Stimulated activated CD8-positive, alpha-beta memory T cell treated with anti-CD3 and anti-CD28 coated beads, Interleukin-7, amount 100 ng/mL, for 4 hours (primary cell): ENCODE results near the gene ARVCF.

ENCODE experiments used
- DNase-seq, 2 donors: peaks; one replicate each; pipeline ENCODE4 v3.0.0-alpha.2; 2020; ENCODE audit warnings: low read depth in 2 of 2

Gene ARVCF

GRCh38 chr22:20017622-20017958, 967 bp upstream of the ARVCF start:
- DNase-seq = no peak

GRCh38 chr22:20015971-20016733, 471 bp downstream of the ARVCF start:
- peak in 1 of 2 donors; percentile 13 for DNase-seq

- DNase-seq = no peak
Measured at GRCh38 chr22:20015187-20015625, 1.4 kb downstream of the ARVCF start.

GRCh38 chr22:20014526-20015186, 2.0 kb downstream of the ARVCF start:
- no peak for DNase-seq

- DNase-seq = peak in 1 of 2 donors; percentile 26
Measured at GRCh38 chr22:20013382-20013871, 3.2 kb downstream of the ARVCF start.

GRCh38 chr22:20012741-20013331, 3.8 kb downstream of the ARVCF start:
- DNase-seq = no peak

- DNase-seq = no peak
Measured at GRCh38 chr22:20011993-20012740, 4.5 kb downstream of the ARVCF start.

GRCh38 chr22:20011123-20011992, 5.3 kb downstream of the ARVCF start:
- DNase-seq = no peak

- DNase-seq = no peak
Measured at GRCh38 chr22:20010307-20011122, 6.1 kb downstream of the ARVCF start.

- no peak for DNase-seq
Measured at GRCh38 chr22:20009582-20010306, 6.9 kb downstream of the ARVCF start.

GRCh38 chr22:20009018-20009491, 7.6 kb downstream of the ARVCF start:
- DNase-seq = no peak

GRCh38 chr22:20008221-20008995, 8.2 kb downstream of the ARVCF start:
- DNase-seq = no peak

- no peak for DNase-seq
Measured at GRCh38 chr22:20004464-20004863, 12.2 kb downstream of the ARVCF start.

GRCh38 chr22:20003304-20003703, 13.3 kb downstream of the ARVCF start:
- no peak for DNase-seq

GRCh38 chr22:20002636-20003035, 14.0 kb downstream of the ARVCF start:
- DNase-seq = no peak

GRCh38 chr22:20002128-20002527, 14.5 kb downstream of the ARVCF start:
- no peak for DNase-seq

- DNase-seq = no peak
Measured at GRCh38 chr22:20001082-20001638, 15.5 kb downstream of the ARVCF start.
